HG03108 (cell line): Measurements from ENCODE around the gene SOX21.

Source experiments
- ATAC-seq: cut with Tn5 transposase; IDR thresholded peaks from one replicate; pipeline ENCODE4 v1.9.1; 2021; ENCODE audit warnings: moderate library complexity; ENCODE audit not compliant: unreplicated experiment

The SOX21 gene

DNA sequence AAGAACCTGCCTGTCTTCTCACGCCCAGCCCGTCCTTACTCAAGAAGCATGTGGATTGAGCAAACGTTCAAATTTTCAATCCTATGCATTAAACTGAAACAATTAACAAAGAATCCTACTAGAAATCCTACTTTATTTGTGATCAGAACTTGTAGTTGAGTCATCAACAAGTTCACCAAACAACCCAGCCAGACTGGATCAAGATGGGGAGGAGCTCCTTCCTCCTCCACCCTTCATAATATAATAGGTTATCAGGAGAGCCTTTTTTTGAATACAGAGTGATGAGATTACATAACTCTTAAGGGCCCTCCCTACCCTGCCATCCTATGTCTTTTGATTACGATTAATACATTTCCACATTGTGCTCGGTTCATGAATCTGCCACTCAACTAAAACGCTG lies 32.7 kb downstream of the SOX21 start:
- ATAC-seq = no peak

DNA sequence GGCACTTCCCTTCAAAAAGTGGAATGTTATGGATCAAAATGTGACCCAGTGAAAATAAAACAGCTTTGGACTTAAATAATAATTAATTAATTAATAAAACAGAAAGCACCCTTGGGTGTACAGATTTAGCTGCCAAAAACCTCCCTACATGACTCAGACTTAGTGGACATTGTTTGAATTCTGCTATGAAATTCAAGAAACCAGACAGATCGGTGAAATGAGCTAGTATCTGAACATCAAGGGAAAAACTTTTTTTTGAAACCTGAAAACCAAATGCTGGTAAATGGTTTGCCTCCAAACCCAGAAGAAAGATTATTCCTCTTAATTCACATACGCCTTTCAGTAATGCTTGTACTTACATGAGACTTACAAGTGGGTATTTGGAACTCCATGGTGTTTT lies 33.5 kb downstream of the SOX21 start:
- ATAC-seq = no peak

DNA sequence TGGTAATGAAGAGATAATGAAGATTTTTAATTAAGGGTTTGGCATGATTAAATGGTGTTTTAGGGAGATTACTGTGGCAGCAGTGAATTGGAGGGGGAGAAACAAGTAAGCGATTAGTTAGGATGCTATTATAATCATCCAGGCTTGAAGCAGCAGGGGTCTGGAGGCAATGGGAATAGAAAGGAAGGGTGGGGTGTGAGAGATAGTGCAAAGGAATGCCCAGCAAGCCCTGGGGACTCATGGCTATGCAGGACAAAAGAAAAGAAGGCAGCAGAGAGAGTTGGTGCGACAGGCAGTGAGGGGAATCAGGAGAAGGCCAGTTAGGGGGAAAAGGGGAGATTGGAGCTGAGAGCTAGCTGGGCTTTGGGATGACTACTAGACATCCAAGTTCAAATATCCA lies 34.5 kb downstream of the SOX21 start:
- ATAC-seq = no peak

DNA sequence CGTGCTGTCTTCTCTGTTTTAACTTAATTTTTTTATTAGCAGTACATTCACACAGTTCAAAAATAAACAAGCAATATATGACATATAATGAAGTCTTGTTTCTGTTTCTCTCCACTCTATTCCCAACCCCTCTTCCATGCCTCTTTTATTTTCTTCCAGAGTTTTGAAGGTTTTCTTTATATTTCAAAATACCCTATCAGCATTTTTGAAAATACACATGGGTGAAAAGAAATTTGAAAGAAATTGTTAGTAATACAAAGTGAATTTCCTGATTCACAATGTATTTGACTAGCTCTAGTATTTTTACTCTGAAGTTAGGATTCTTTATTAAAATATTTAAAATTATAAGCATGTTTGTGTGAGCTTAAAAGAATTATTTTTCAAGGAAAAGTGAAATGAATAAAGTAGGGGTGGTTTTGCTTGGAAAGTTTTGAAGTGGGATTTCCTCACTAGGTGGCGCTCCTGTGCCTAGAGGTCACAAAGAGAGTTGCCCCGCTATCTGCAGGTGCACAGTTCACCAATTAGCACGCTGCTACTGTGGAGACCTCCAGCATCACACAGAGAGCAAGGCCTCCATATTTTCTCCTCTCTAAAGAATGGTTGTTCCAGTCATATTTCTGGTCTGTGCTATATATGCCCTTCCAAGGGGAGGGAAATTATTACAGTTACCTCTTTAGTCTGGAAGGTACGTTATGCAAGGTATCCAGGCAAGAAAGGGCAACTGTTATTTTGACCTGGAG lies 37.6 kb downstream of the SOX21 start:
- ATAC-seq = no peak

DNA sequence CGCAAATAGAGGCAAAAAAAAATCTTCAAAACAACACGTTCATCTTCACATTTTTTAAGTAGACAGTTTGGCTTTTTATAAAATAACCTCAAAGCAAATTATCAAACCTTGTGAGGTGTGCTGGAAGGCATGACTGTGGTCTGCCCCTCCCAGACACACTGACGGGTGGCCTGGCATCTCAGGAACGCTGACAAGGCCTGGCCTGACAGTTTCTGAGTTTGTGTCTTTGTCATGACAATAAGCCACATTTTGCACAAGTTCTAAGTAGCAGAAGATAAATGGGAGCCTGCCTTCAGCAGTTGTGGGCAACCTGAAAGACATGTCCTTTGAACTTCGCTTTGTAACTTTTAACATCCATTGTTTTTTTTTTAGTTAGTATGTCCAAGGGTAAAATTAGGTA lies 38.5 kb downstream of the SOX21 start:
- no peak for ATAC-seq

DNA sequence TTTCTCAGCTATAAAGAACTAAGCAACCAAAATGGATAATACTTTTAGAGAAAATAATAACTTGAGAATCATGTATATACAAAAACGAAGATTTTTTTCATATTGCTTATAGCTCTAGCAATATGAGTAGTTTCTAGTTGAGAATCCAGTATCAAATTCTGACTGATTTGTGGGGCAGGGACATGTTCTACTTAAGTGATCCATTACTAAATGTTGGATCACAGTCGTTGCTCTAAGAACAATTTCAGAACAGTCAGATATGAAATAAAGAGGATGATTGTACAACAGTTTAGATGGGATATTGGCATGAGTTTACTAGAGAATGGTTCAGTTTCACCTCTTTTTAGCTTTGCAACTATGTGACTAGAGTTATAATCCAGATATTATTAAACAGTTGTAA lies 39.9 kb downstream of the SOX21 start:
- ATAC-seq = no peak

DNA sequence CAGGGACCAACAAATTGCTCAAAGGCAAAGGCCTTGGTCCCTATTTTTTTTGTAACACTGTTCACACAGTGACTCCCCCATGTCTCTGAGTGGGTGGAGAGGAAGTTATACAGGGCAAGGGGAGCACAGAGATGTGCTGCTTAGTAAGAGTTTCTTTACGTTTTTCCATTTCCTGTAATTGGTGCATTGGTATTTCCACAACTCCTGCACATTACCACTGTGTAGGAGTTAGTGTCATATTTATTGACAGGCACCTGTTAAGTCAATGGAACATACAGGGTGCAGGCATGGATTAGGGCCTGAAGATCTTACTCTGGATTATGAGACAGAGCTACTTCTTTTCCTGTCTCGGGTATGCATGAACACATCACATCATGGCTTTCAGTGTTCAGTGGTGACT lies 45.2 kb downstream of the SOX21 start:
- ATAC-seq = no peak

DNA sequence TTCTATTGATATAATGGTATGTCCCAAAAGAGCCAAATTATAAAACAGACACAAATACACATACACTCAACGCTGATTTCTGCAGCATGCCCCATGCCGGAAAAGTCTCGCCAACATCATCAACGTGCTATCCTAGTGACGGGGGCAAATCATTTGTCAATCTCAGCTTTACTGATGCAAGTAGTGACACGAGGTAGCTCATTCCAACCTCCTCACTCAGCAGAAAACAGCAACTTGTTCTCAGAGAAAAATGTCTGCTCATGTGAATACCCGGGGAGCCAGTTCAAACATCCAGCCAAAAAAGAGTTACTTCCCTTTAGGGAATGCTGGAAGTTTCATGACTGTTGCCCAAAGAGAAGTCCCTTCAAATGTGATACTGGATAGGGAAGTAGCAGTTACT lies 46.3 kb downstream of the SOX21 start:
- ATAC-seq = no peak

DNA sequence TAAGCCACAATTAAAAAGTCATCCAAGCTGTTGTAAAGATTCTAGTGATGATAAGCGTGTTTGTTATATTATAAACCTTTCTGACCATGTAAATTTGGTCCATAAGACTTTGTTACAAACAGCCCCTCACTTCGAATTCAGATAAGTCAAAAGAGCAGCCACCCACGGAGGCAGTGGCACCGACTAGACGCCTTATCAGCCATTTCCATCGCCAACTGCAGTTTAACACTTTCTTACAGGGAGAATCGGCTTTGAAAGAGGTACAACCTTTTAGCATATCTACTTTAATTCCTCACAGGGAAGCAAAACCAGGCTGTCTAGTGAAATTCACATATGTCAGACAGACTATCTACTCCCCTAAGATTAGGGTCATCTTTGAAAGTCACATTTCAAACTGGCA lies 47.5 kb downstream of the SOX21 start:
- ATAC-seq = no peak

DNA sequence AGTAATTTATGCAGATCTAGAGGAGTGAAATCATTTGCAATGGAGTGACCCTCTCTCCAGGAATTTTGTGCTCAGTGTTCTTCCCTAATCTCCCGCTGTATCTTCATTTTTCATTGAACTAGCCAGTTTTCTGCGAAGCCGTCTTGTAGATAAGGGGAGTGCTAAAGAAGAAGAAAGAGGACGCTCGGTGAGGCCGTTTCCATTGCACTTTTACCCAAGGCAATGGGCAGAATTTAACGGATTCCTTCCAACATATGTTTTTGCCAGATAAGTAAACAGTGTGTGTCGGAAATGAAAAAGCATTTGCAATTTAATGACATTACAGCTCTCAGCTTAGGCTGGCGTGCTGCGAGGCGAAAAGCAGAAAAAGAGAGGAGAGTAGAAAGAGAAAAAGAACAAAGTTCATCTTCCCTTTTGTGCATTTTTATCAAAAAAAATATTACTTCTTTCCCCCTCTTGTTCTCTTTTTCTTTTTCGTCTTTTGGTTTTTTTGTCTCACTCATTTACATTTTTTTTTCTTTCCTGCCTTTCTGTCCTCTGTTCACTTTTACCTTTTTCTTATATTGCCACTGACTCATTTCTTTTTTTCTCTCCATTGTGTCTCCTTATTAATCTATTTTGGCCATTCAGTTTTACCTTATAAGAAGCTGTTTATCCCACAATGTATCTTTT lies 49.9 kb downstream of the SOX21 start:
- no peak for ATAC-seq

DNA sequence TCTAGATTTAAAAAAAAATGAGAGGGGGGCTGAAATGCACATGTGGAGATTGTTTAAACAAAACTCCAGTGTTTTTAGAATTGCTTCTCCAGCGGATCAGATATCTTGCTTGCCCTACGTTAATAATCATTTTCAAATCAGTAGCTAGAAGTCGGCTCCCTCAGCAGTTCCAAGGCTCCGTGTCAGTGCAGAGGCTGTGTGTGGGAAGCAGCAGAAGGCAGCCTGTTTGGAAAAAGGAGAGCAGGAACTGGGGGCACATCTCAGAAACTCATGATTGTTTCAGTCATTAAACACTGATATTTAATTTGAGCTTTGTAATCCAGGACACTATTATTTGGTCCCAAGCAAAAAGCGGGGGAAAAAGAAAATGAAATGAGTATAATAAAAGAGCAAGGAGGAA lies 50.9 kb downstream of the SOX21 start:
- ATAC-seq = no peak

DNA sequence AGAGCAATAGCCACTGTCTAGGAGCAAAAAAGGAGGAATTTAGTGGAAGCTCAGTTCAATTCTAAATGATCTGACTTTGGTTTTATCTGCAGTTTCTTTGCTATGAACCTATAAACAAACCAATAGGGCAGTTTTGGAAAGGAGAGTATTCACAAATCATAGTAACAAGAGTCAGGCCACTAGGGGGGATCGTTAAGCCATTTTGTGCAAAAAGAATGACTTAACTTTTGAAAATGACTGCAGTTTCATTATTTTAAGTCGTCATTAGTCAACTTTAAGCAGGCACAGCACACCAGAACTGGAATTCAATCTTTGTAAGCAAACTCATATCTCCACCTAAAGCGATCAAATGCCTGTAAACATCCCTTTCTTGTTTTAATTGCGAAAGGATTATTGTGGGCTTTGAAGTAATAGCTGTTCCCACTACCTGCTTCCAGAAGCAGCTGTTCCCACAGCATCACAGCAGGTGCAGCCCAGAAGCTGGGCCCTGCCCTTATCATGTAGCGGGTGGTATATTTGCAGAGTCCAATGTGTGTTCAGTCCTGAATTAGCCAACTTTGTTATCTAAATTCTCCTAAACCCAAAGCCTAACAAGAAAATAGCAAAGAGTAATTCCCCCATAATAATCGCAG lies 51.5 kb downstream of the SOX21 start:
- ATAC-seq = no peak
